GM21576 (cell line): ENCODE results near the gene DAGLB.
"Not testable (repeated sequence)": the region's sequence is repeated elsewhere in the genome, so short reads cannot be mapped to it uniquely, and the experiment has no call there.

Experiments
- ATAC-seq: cut with Tn5 transposase; IDR thresholded peaks from one replicate; pipeline ENCODE4 v1.9.1; 2021; ENCODE audit warnings: mild to moderate bottlenecking, moderate library complexity; ENCODE audit not compliant: unreplicated experiment

The DAGLB gene

DNA sequence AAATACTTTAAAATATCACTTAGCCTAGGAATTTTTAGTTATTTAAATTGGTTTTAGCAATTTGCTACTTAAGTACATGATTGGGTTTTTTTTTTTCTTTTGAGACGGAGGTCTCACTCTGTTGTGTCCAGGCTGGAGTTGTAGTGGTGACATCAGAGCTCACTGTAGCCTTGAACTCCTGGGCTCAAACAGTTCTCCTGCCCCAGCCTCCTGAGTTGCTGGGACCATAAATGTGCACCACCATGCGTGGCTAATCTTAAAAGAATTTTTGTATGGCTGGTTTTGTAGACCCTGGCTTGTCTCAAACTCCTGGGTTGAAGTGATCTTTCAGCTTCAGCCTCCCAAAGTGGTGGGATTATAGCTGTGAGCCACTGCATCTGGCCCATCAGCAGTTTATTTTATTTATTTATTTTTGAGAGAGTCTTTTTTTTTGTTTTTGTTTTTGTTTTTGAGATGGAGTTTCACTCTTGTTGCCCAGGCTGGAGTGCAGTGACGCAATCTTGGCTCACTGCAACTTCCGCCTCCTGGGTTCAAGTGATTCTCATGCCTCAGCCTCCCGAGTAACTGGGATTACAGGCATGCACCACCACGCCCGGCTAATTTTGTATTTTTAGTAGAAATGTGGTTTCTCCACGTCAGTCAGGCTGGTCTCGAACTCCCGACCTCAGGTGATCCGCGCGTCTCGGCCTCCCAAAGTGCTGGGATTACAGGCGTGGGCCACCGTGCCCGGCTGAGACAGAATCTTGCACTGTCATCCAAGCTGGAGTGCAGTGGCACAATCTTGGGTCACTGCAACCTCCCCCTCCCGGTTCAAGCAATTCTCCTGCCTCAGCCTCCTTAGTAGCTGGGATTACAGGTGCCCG lies 47.3 kb downstream of the DAGLB start:
- not testable (repeated sequence) for ATAC-seq

- ATAC-seq = no peak
Measured at GRCh38 chr7:6399351-6399750, 48.4 kb downstream of the DAGLB start.

DNA sequence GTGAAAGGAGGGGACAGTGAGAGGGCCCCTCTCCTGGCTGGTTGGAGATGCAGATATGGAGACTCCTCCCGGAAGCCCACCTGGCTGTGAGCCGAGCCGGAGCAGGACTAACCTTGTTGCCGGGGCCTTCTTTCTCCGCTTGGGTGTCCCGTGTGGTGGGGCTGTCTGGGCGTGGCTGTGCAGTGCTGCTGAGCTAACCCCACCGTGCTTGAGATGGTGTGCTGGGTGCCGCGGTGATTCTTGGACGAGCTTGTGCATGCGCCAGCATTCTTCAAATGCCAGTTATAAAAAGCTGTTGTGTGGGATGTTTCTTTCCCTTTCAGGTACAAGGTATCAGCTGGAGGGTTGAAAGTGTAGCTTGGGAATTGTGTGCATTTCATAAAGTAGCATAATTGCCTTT lies 48.8 kb downstream of the DAGLB start:
- ATAC-seq = no peak

DNA sequence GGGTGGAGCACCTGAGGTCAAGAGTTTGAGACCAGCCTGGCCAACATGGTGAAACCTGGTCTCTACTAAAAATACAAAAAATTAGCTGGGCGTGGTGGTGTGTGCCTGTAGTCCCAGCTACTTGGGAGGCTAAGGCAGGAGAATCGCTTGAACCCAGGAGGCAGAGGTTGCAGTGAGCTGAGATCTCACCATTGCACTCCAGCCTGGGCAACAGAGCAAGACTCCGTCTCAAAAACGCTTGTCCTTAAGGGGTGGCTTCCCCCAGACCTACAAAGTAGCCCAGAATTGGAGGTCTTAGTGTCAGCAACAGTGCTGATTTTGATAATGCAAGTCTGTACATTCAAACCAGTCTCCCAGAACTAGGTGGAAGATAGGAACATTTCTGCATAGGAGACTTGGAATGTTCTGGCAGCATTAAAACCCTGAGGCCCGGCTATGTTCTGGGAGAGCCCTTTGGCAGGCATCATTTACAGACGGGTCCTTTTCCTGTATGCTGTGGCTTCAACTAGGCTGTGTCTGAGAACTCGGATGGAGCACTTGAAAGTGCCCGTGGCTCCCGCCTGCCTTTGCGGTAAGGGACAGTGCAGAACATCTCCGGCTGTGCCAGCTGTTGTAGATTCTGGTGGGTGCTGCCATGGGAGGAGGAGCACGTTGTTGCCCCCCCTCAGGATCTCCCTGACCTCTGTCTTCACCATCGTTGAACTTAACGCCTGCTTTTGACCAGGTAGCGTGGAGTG lies 49.8 kb downstream of the DAGLB start:
- not testable (repeated sequence) for ATAC-seq

- no peak for ATAC-seq
Measured at GRCh38 chr7:6395898-6396595, 51.7 kb downstream of the DAGLB start.

DNA sequence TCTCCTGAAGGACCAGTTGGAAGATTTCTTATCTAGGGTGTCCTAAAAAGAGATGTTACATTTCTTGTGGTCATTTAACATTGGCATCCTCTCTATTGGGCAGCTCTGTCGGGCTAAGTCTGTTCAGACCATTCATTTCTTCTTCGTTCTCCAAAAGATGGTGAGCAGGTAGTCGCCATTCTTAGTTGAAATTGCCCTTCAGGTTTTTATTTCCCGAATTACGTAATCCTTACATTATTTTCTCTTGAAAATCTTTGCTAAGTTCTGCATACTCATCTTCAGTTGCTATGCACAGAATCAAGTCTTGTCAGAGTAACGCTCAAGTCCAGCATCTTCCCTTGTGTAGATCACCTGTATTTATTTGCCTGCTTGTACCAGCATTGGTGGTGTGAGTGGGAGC lies 53.6 kb downstream of the DAGLB start:
- no peak for ATAC-seq

- ATAC-seq = no peak
Measured at GRCh38 chr7:6393667-6394056, 54.1 kb downstream of the DAGLB start.

DNA sequence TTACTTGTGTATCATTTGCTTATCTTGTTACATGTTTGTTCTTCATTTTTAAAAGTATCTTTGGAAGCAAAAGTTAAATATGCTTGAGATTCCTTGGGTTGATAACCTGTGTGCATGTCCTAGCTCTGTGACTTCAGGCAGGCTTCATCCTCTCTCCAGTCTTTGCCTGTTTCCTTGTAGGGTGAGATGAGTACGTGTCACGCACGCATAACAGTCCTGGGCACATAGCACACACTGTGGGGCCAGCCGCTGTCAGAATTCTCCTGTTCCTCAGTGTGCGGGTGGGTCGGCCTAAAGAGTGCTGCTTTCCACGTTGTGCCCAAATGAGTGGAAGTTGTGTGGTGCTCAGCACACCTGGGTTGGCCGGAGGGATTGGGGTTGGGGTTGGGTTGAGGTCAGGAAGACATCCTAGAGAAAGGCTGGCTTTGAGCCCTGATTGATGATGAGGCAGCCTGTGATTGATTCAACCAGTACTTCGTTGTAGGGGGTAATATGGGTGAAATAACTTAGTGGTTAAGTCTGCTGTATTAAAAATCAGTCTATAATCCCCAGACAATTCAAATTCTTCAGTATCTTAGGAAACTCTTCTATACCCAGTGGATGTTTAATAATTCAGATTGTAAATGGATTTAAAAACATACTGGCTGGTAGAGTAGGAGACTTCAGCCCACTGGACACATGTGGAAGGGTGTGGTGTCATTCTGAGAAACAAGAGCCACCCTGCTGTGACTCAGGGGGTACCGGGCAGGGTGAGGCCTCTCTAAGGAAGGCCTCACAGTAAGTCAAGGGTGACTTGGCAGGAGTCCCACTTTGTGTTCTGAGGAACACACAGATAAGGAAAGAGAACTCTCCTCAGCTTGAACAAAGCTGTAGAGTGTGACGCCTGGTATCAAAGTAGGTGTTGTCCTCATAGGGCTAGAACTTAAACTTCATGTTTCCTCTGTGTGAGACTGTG lies 54.8 kb downstream of the DAGLB start:
- peak; percentile 89 for ATAC-seq

- ATAC-seq = no peak
Measured at GRCh38 chr7:6389728-6390127, 58.0 kb downstream of the DAGLB start.

- no peak for ATAC-seq
Measured at GRCh38 chr7:6387734-6388294, 59.9 kb downstream of the DAGLB start.

- no peak for ATAC-seq
Measured at GRCh38 chr7:6386779-6387178, 61.0 kb downstream of the DAGLB start.

- no peak for ATAC-seq
Measured at GRCh38 chr7:6385909-6386560, 61.7 kb downstream of the DAGLB start.

- no peak for ATAC-seq
Measured at GRCh38 chr7:6385110-6385781, 62.5 kb downstream of the DAGLB start.

GRCh38 chr7:6384327-6384726 lies 63.4 kb downstream of the DAGLB start:
- no peak for ATAC-seq

DNA sequence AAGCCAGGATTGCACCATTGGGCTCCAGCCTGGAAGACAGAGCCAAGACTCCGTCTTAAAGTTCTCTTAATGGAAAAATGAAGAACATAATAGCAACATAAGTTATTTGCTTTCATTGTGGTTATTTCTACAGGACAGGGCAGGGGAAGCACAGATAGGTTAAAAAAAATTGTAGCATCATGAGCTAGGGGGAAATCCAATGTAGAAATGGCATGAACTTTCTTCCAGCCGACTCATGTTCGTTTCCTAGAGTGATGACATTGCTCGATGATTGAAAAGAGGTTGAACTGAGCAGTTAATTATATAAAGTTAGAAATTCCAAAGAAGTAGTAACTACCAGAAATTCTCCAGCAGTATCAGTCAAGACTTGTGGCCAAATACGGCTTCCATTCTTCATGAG lies 64.9 kb downstream of the DAGLB start:
- no peak for ATAC-seq

DNA sequence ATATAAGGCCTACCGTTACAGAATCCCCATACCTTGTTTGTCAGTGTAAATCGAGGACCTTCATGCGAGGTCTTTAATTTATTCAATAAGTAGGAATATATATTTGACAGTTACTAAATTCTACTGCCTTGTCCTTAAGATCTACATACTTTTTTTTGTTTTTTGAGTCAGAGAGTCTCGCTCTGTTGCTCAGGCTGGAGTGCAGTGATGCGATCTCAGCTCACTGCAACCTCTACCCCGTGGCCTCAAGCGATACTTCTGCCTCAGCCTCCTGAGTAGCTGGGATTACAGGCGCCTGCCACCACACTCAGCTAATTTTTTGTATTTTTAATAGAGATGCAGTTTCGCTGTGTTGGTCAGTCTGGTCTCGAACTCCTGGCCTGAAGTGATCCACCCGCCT lies 65.9 kb downstream of the DAGLB start:
- not testable (repeated sequence) for ATAC-seq

- ATAC-seq = no peak
Measured at GRCh38 chr7:6380310-6381095, 67.3 kb downstream of the DAGLB start.

GRCh38 chr7:6379886-6380285 lies 67.9 kb downstream of the DAGLB start:
- no peak for ATAC-seq
